ENCODE data around the gene SMIM36.

GRCh38 chr17:55402374-55402773 lies 108.9 kb downstream of the SMIM36 start:
- TF ChIP-seq CTCF (conservative IDR thresholded peaks at IDR 0.05) (no peak), ZFX (IDR thresholded peaks at IDR 0.05) (no peak)

All from C4-2B (cell line).